ENCODE data around the gene PTPN20.

The PTPN20 gene

GRCh38 chr10:47045331-47045861, 134.2 kb downstream of the PTPN20 start:
- no peak overlapping the region for H3K4me3 ChIP-seq
- H3K36me3 ChIP-seq (ENCODE audit: insufficient read depth, low read length), result no peaks in the 10 kb centered on the region
- no peaks in the 10 kb centered on the region for H3K9me3 ChIP-seq (ENCODE audit: low read depth, low read length)
- DNase-seq (ENCODE audit: low read depth, low spot score), result no peak
- H3K27ac ChIP-seq, result no peak overlapping the region
- TF ChIP-seq EZH2 (IDR thresholded peaks at IDR 0.05) (no peak), FOXP2 (optimal IDR thresholded peaks at IDR 0.05; ENCODE audit: control extremely low read depth, extremely low read length, insufficient read depth) (no peak), POLR2AphosphoS5 (IDR thresholded peaks at IDR 0.05; ENCODE audit: borderline replicate concordance, low read depth, low read length) (no peak)
- H3K9ac ChIP-seq (ENCODE audit: insufficient read length), result no peak overlapping the region

DNA sequence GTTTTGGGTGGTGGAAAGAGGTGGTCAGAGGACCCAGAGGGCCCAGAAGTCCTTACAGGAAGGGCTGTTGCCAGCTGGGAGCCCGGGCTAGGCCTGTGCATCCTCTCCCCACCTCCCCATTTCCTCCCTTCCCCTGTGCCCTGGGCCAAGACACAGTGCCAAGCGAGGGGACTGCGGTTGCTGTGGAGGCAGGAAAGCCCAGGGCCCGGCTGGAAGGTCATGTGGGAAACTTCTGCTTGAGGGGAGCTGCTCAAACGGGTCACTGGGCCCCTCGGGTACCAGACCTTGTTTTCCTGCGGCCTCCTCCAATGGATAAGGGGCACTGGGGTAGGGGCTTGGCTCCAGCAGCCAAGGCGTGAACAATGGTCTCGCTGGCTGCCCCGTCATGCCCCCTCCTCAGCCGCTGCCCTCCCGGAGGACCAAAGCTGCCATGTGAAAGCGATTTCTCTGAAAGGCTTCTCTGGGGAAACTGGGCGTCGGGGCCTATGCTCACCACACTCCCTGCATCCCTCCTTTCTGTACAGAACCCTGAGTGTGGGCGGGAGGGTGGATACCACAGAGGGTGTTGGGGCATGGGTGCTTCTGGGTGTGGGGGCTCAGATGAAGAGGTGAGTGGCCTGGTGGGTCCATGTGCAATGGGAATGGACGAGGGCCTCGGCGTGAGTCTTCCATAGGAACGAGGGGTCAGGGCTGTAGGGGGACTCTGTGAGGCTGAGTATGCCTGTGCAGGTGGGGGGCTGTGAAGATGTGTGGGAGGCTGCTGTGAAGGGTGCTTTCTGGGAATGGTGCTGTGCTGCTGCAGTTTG, 135.3 kb downstream of the PTPN20 start:
- Histone ChIP-seq H3K9me3 (ENCODE audit: low read depth, low read length) (no peaks in the 10 kb centered on the region), H3K27ac (no peak overlapping the region), H3K9ac (ENCODE audit: insufficient read length) (no peak overlapping the region), H3K36me3 (ENCODE audit: insufficient read depth, low read length) (no peaks in the 10 kb centered on the region), H3K4me3 (no peak overlapping the region)
- TF ChIP-seq FOXP2 (optimal IDR thresholded peaks at IDR 0.05; ENCODE audit: control extremely low read depth, extremely low read length, insufficient read depth), result no peak
- no peak for TF ChIP-seq POLR2AphosphoS5 (IDR thresholded peaks at IDR 0.05; ENCODE audit: borderline replicate concordance, low read depth, low read length)
- TF ChIP-seq EZH2 (IDR thresholded peaks at IDR 0.05), result no peak
- DNase-seq (ENCODE audit: low read depth, low spot score), result no peak

- Histone ChIP-seq H3K9ac (ENCODE audit: insufficient read length) (no peak overlapping the region), H3K4me3 (no peak overlapping the region), H3K27ac (no peak overlapping the region), H3K9me3 (ENCODE audit: low read depth, low read length) (no peaks in the 10 kb centered on the region), H3K36me3 (ENCODE audit: insufficient read depth, low read length) (no peaks in the 10 kb centered on the region)
- no peak for DNase-seq (ENCODE audit: low read depth, low spot score)
- no peak for TF ChIP-seq EZH2 (IDR thresholded peaks at IDR 0.05)
- no peak for TF ChIP-seq FOXP2 (optimal IDR thresholded peaks at IDR 0.05; ENCODE audit: control extremely low read depth, extremely low read length, insufficient read depth)
These were observed 135.9 kb downstream of the PTPN20 start for GRCh38 chr10:47047127-47047504.

GRCh38 chr10:47047577-47048525, 136.6 kb downstream of the PTPN20 start:
- H3K4me3 ChIP-seq, result no peak overlapping the region
- no peak for DNase-seq (ENCODE audit: low read depth, low spot score)
- no peaks in the 10 kb centered on the region for H3K36me3 ChIP-seq (ENCODE audit: insufficient read depth, low read length)
- H3K9ac ChIP-seq (ENCODE audit: insufficient read length), result no peak overlapping the region
- TF ChIP-seq FOXP2 (optimal IDR thresholded peaks at IDR 0.05; ENCODE audit: control extremely low read depth, extremely low read length, insufficient read depth) (no peak), POLR2AphosphoS5 (IDR thresholded peaks at IDR 0.05; ENCODE audit: borderline replicate concordance, low read depth, low read length) (no peak)
- no peak overlapping the region for H3K27ac ChIP-seq
- H3K9me3 ChIP-seq (ENCODE audit: low read depth, low read length), result no peaks in the 10 kb centered on the region

GRCh38 chr10:47048526-47048905, 137.3 kb downstream of the PTPN20 start:
- Histone ChIP-seq H3K27ac (no peak overlapping the region), H3K36me3 (ENCODE audit: insufficient read depth, low read length) (no peaks in the 10 kb centered on the region), H3K9ac (ENCODE audit: insufficient read length) (no peak overlapping the region), H3K4me3 (no peak overlapping the region), H3K9me3 (ENCODE audit: low read depth, low read length) (no peaks in the 10 kb centered on the region)
- no peak for DNase-seq (ENCODE audit: low read depth, low spot score)
- TF ChIP-seq EZH2 (IDR thresholded peaks at IDR 0.05), result no peak
- TF ChIP-seq FOXP2 (optimal IDR thresholded peaks at IDR 0.05; ENCODE audit: control extremely low read depth, extremely low read length, insufficient read depth), result no peak
- no peak for TF ChIP-seq POLR2AphosphoS5 (IDR thresholded peaks at IDR 0.05; ENCODE audit: borderline replicate concordance, low read depth, low read length)

- DNase-seq (ENCODE audit: low read depth, low spot score), result no peak
- Histone ChIP-seq H3K4me3 (no peak overlapping the region), H3K36me3 (ENCODE audit: insufficient read depth, low read length) (no peaks in the 10 kb centered on the region), H3K9ac (ENCODE audit: insufficient read length) (no peak overlapping the region), H3K27ac (no peak overlapping the region), H3K9me3 (ENCODE audit: low read depth, low read length) (no peaks in the 10 kb centered on the region)
- TF ChIP-seq FOXP2 (optimal IDR thresholded peaks at IDR 0.05; ENCODE audit: control extremely low read depth, extremely low read length, insufficient read depth) (no peak), EZH2 (IDR thresholded peaks at IDR 0.05) (no peak), POLR2AphosphoS5 (IDR thresholded peaks at IDR 0.05; ENCODE audit: borderline replicate concordance, low read depth, low read length) (no peak)
These were observed 138.0 kb downstream of the PTPN20 start for GRCh38 chr10:47049056-47049851.

GRCh38 chr10:47049906-47050305, 138.7 kb downstream of the PTPN20 start:
- H3K9ac ChIP-seq (ENCODE audit: insufficient read length), result no peak overlapping the region
- no peaks in the 10 kb centered on the region for H3K36me3 ChIP-seq (ENCODE audit: insufficient read depth, low read length)
- no peak overlapping the region for H3K27ac ChIP-seq
- TF ChIP-seq POLR2AphosphoS5 (IDR thresholded peaks at IDR 0.05; ENCODE audit: borderline replicate concordance, low read depth, low read length), result no peak
- no peak for TF ChIP-seq EZH2 (IDR thresholded peaks at IDR 0.05)
- no peak for TF ChIP-seq FOXP2 (optimal IDR thresholded peaks at IDR 0.05; ENCODE audit: control extremely low read depth, extremely low read length, insufficient read depth)
- no peak overlapping the region for H3K4me3 ChIP-seq
- H3K9me3 ChIP-seq (ENCODE audit: low read depth, low read length), result no peaks in the 10 kb centered on the region
- DNase-seq (ENCODE audit: low read depth, low spot score), result no peak
